ENCODE measurements around the gene USF3.

Gene USF3

DNA sequence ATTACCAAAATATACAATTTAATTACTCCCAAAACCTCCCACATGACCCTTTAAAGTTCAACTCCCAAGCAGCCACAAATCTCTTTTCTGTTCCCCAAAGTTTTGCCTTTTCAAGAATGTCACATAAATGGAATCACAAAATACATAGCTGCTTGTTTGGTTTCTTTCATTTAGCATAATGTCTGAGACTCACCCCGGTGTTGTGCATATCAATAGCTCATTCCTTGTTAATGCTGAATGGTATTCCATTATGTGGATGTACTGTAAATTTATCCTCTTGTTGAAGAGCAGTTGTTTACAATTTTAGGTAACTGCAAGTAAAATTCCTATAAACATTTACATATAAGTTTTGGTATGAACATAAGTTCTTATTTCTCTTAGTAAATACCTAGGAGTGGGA, 34.1 kb upstream of the USF3 start:
- no peaks in the 10 kb centered on the region for H3K27me3 ChIP-seq (ENCODE audit: insufficient read depth, low read length, poor library complexity, severe bottlenecking)

DNA sequence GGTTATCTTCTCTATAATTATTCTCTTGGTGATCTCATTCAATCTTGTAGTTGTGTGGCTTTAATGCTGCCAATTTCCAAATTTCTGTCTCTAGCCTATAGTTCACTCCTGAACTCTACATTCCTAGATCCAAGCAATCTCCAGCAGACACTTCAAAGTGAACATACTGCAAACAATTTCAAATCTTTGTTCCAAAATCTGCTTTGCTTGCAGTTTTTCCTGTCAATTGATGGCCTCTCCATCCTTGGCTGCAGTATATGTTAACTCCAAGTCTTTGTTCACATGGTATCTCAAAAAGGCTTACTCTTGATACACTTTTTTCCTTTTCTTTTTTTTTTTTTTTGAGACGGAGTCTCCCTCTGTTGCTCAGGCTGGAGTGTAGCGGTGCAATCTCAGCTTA, 32.2 kb upstream of the USF3 start:
- Histone ChIP-seq H3K27me3 (ENCODE audit: insufficient read depth, low read length, poor library complexity, severe bottlenecking) (no peaks in the 10 kb centered on the region), H3K36me3 (ENCODE audit: insufficient read depth, low read length) (peaks cover 23% of the 10 kb centered on the region; the same call in 1 of the 2 replicates), H3K4me3 (ENCODE audit: low read length, poor library complexity, severe bottlenecking) (no peak overlapping the region), H3K9ac (ENCODE audit: low read depth, low read length, poor library complexity, severe bottlenecking) (no peak overlapping the region), H2AFZ (ENCODE audit: low read length) (no peak overlapping the region), H3K79me2 (ENCODE audit: insufficient read depth, low read length) (peaks cover 96% of the 10 kb centered on the region), H3K4me2 (ENCODE audit: low read depth, low read length, poor library complexity, severe bottlenecking) (no peak overlapping the region), H4K20me1 (ENCODE audit: insufficient read depth, low read length, poor library complexity, severe bottlenecking) (peaks cover 58% of the 10 kb centered on the region), H3K9me3 (ENCODE audit: insufficient read depth, low read depth, low read length) (no peaks in the 10 kb centered on the region), H3F3A (ENCODE audit: low read depth) (no peaks in the 10 kb centered on the region), H3K4me1 (ENCODE audit: insufficient read depth, low read length, poor library complexity, severe bottlenecking) (no peaks in the 10 kb centered on the region), H3K9me2 (replicated peaks; ENCODE audit: low read depth, low read length) (no peaks in the 10 kb centered on the region)
- TF ChIP-seq, protein P1, sequence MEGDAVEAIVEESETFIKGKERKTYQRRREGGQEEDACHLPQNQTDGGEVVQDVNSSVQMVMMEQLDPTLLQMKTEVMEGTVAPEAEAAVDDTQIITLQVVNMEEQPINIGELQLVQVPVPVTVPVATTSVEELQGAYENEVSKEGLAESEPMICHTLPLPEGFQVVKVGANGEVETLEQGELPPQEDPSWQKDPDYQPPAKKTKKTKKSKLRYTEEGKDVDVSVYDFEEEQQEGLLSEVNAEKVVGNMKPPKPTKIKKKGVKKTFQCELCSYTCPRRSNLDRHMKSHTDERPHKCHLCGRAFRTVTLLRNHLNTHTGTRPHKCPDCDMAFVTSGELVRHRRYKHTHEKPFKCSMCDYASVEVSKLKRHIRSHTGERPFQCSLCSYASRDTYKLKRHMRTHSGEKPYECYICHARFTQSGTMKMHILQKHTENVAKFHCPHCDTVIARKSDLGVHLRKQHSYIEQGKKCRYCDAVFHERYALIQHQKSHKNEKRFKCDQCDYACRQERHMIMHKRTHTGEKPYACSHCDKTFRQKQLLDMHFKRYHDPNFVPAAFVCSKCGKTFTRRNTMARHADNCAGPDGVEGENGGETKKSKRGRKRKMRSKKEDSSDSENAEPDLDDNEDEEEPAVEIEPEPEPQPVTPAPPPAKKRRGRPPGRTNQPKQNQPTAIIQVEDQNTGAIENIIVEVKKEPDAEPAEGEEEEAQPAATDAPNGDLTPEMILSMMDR (conservative IDR thresholded peaks at IDR 0.05; ENCODE audit: low read length) = no peak
- TF ChIP-seq EZH2phosphoT487 (IDR thresholded peaks at IDR 0.05; ENCODE audit: borderline replicate concordance) = no peak

More for the DNA sequence above, 34.1 kb upstream of the USF3 start:
- no peak overlapping the region for H3K4me2 ChIP-seq (ENCODE audit: low read depth, low read length, poor library complexity, severe bottlenecking)
- no peaks in the 10 kb centered on the region for H3K9me3 ChIP-seq (ENCODE audit: insufficient read depth, low read depth, low read length)
- no peak for TF ChIP-seq EZH2phosphoT487 (IDR thresholded peaks at IDR 0.05; ENCODE audit: borderline replicate concordance)
- TF ChIP-seq, protein P1 (conservative IDR thresholded peaks at IDR 0.05; ENCODE audit: low read length) = no peak
- H3K36me3 ChIP-seq (ENCODE audit: insufficient read depth, low read length) = peaks cover 20% of the 10 kb centered on the region; the same call in 1 of the 2 replicates
- H4K20me1 ChIP-seq (ENCODE audit: insufficient read depth, low read length, poor library complexity, severe bottlenecking) = peaks cover 62% of the 10 kb centered on the region
- H3K4me3 ChIP-seq (ENCODE audit: low read length, poor library complexity, severe bottlenecking) = no peak overlapping the region
- no peaks in the 10 kb centered on the region for H3F3A ChIP-seq (ENCODE audit: low read depth)
- no peak overlapping the region for H2AFZ ChIP-seq (ENCODE audit: low read length)
- H3K9ac ChIP-seq (ENCODE audit: low read depth, low read length, poor library complexity, severe bottlenecking) = no peak overlapping the region
- peaks cover 96% of the 10 kb centered on the region for H3K79me2 ChIP-seq (ENCODE audit: insufficient read depth, low read length)
- no peaks in the 10 kb centered on the region for H3K4me1 ChIP-seq (ENCODE audit: insufficient read depth, low read length, poor library complexity, severe bottlenecking)
- H3K9me2 ChIP-seq (replicated peaks; ENCODE audit: low read depth, low read length) = no peaks in the 10 kb centered on the region

DNA sequence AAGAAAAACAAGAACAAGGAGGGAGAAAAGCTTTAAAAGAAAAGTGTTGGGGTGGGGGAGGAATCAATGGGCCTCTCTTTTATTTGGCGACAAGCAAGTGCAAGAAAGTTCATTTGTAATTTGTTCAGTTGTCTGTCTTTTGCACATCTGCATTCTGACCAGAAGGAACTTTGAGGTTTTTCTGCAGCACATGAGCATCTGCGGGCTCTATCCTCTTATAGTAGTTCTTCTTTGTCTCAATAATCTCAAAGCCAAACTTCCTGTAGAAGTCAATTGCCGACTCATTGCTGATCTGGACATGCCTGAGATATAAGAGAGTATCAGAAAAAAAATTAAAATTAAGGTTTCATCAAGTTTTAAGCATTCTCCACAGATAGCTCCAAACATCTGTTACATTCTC, 25.2 kb upstream of the USF3 start:
- Histone ChIP-seq H3K27me3 (ENCODE audit: insufficient read depth, low read length, poor library complexity, severe bottlenecking) (no peaks in the 10 kb centered on the region), H3K79me2 (ENCODE audit: insufficient read depth, low read length) (peaks cover 36% of the 10 kb centered on the region), H3K4me2 (ENCODE audit: low read depth, low read length, poor library complexity, severe bottlenecking) (peak overlapping the region; percentile 24), H3K9me2 (replicated peaks; ENCODE audit: low read depth, low read length) (no peaks in the 10 kb centered on the region), H3F3A (ENCODE audit: low read depth) (no peaks in the 10 kb centered on the region), H3K36me3 (ENCODE audit: insufficient read depth, low read length) (peaks cover 53% of the 10 kb centered on the region), H3K9me3 (ENCODE audit: insufficient read depth, low read depth, low read length) (no peaks in the 10 kb centered on the region), H2AFZ (ENCODE audit: low read length) (no peak overlapping the region), H3K4me1 (ENCODE audit: insufficient read depth, low read length, poor library complexity, severe bottlenecking) (peaks cover 15% of the 10 kb centered on the region), H4K20me1 (ENCODE audit: insufficient read depth, low read length, poor library complexity, severe bottlenecking) (peaks cover 16% of the 10 kb centered on the region), H3K9ac (ENCODE audit: low read depth, low read length, poor library complexity, severe bottlenecking) (peak overlapping the region; percentile 28), H3K4me3 (ENCODE audit: low read length, poor library complexity, severe bottlenecking) (no peak overlapping the region)
- TF ChIP-seq, protein P1 (conservative IDR thresholded peaks at IDR 0.05; ENCODE audit: low read length) = no peak
- no peak for TF ChIP-seq EZH2phosphoT487 (IDR thresholded peaks at IDR 0.05; ENCODE audit: borderline replicate concordance)
